WTC11 (cell line): ENCODE measurements around the gene STK24. TPM values are rescaled to one million over a fixed set of nuclear protein-coding genes. Genes with fewer than 3 reads are reported as not detected.
A peak's percentile ranks its signal among the peaks of the same experiment; 100 is the strongest.

ENCODE experiments used
- ATAC-seq: fragments of 200-7000 bp; cut with Tn5 transposase; 2 replicates; pipeline ENCODE4 v1.10.0; 2021; ENCODE audit warnings: mild to moderate bottlenecking, moderate library complexity
- CTCF ChIA-PET: fragments of 300-600 bp; sonication (Branson Sonifier 250); formaldehyde crosslinking; loops from one replicate; lab custom pipeline; 2021; ENCODE audit warnings: antibody characterized with exemption; lab: Charles Lee
- POLR2A ChIA-PET: fragments of 350-600 bp; sonication (Branson Sonifier 250); formaldehyde crosslinking; loops from one replicate; lab custom pipeline; 2021; ENCODE audit warnings: antibody characterized with exemption; lab: Charles Lee
- DNase-seq: peaks from one replicate; pipeline ENCODE4 v3.0.0; 2021; ENCODE audit warnings: low spot score
- H3K27ac Mint-ChIP-seq: 2 replicates; pipeline ENCODE4 v1.8.0; 2021; ENCODE audit warnings: mixed read lengths
- H3K27me3 Mint-ChIP-seq: 2 replicates; pipeline ENCODE4 v1.8.0; 2021; ENCODE audit warnings: low read depth, mild to moderate bottlenecking, moderate library complexity, mixed read lengths
- H3K36me3 Mint-ChIP-seq: 2 replicates; pipeline ENCODE4 v1.8.0; 2021; ENCODE audit warnings: mixed read lengths
- H3K4me1 Mint-ChIP-seq: 2 replicates; pipeline ENCODE4 v1.8.0; 2022; ENCODE audit warnings: mixed read lengths
- H3K4me3 Mint-ChIP-seq: 2 replicates; pipeline ENCODE4 v1.8.0; 2021; ENCODE audit warnings: mild to moderate bottlenecking, moderate library complexity, mixed read lengths
- H3K9me3 Mint-ChIP-seq: 2 replicates; pipeline ENCODE4 v1.8.0; 2021; ENCODE audit warnings: mixed read lengths
- ATF1 ChIP-seq: sonication (generic); formaldehyde crosslinking; IDR thresholded peaks from 2 replicates; pipeline ENCODE4 v1.8.1; 2023; ENCODE audit warnings: mild to moderate bottlenecking, moderate library complexity, missing genetic modification reagents
- CREB1 ChIP-seq: sonication (generic); formaldehyde crosslinking; IDR thresholded peaks from 2 replicates; pipeline ENCODE4 v1.8.0; 2023; ENCODE audit warnings: mild to moderate bottlenecking, missing genetic modification reagents
- FOXP1 ChIP-seq: sonication (generic); formaldehyde crosslinking; IDR thresholded peaks from 2 replicates; pipeline ENCODE4 v1.8.0; 2022; ENCODE audit warnings: missing genetic modification reagents, mild to moderate bottlenecking, moderate library complexity, borderline replicate concordance
- GABPB1 ChIP-seq: sonication (generic); formaldehyde crosslinking; IDR thresholded peaks from 2 replicates; pipeline ENCODE4 v1.8.1; 2023; ENCODE audit warnings: mild to moderate bottlenecking, missing genetic modification reagents
- GRHL2 ChIP-seq: fragments of 250-450 bp; sonication (Bioruptor Pico); IDR thresholded peaks from 2 replicates; pipeline ENCODE4 v1.8.0; 2022; ENCODE audit warnings: mild to moderate bottlenecking, moderate library complexity; ENCODE audit not compliant: insufficient replicate concordance, severe bottlenecking
- GTF2I ChIP-seq: fragments of 250-450 bp; sonication (Bioruptor Pico); conservative IDR thresholded peaks from 2 replicates; pipeline ENCODE4 v1.4.0; 2021; ENCODE audit warnings: mild to moderate bottlenecking
- NR3C1 ChIP-seq: sonication (generic); formaldehyde crosslinking; conservative IDR thresholded peaks from 2 replicates; pipeline ENCODE4 v1.8.1; 2023; ENCODE audit warnings: low read depth, mild to moderate bottlenecking, missing genetic modification reagents
- RORB ChIP-seq: fragments of 250-450 bp; sonication (Bioruptor Pico); IDR thresholded peaks from 2 replicates; pipeline ENCODE4 v1.9.0; 2021; ENCODE audit warnings: mild to moderate bottlenecking
- SP1 ChIP-seq: sonication (generic); formaldehyde crosslinking; conservative IDR thresholded peaks from 2 replicates; pipeline ENCODE4 v1.8.1; 2022; ENCODE audit warnings: missing genetic modification reagents
- ZNF219 ChIP-seq: sonication (generic); formaldehyde crosslinking; IDR thresholded peaks from 2 replicates; pipeline ENCODE4 v1.8.0; 2023; ENCODE audit warnings: missing genetic modification reagents, mild to moderate bottlenecking, borderline replicate concordance
- ZNF317 ChIP-seq: sonication (generic); formaldehyde crosslinking; IDR thresholded peaks from 2 replicates; pipeline ENCODE4 v1.8.1; 2023; ENCODE audit warnings: low read depth, mild to moderate bottlenecking, moderate library complexity, missing genetic modification reagents, borderline replicate concordance
- ZNF396 ChIP-seq: fragments of 250-450 bp; sonication (Bioruptor Pico); IDR thresholded peaks from 2 replicates; pipeline ENCODE4 v1.8.0; 2021; ENCODE audit warnings: mild to moderate bottlenecking, moderate library complexity, borderline replicate concordance
- ZNF423 ChIP-seq: fragments of 250-450 bp; sonication (Bioruptor Pico); IDR thresholded peaks from 2 replicates; pipeline ENCODE4 v2.1.2; 2022; ENCODE audit warnings: mild to moderate bottlenecking, moderate library complexity
- total RNA-seq: library from RNA; stranded (reverse); gene quantifications from 3 replicates; pipeline ENCODE4 v1.2.3, GENCODE V29; 2021
- TF ChIP-seq, protein P1 (sequence below): sonication (generic); formaldehyde crosslinking; IDR thresholded peaks from 2 replicates; pipeline ENCODE4 v1.8.1; 2023; ENCODE audit warnings: mild to moderate bottlenecking, missing genetic modification reagents
- TF ChIP-seq, protein P2 (sequence below): sonication (generic); formaldehyde crosslinking; IDR thresholded peaks from 2 replicates; pipeline ENCODE4 v1.8.0; 2022; ENCODE audit warnings: mild to moderate bottlenecking, missing genetic modification reagents
- TF ChIP-seq, protein P3 (sequence below): fragments of 250-450 bp; sonication (Bioruptor Pico); IDR thresholded peaks from 2 replicates; pipeline ENCODE4 v1.8.0; 2021; ENCODE audit warnings: mild to moderate bottlenecking
- TF ChIP-seq, protein P4 (sequence below): sonication (generic); formaldehyde crosslinking; IDR thresholded peaks from 2 replicates; pipeline ENCODE4 v1.8.1; 2022; ENCODE audit warnings: mild to moderate bottlenecking, missing genetic modification reagents, moderate library complexity, borderline replicate concordance
- TF ChIP-seq, protein P5 (sequence below): sonication (generic); formaldehyde crosslinking; IDR thresholded peaks from 2 replicates; pipeline ENCODE4 v1.8.1; 2022; ENCODE audit warnings: low read depth, mild to moderate bottlenecking, moderate library complexity, missing genetic modification reagents, borderline replicate concordance
- TF ChIP-seq, protein P6 (sequence below): sonication (generic); formaldehyde crosslinking; IDR thresholded peaks from 2 replicates; pipeline ENCODE4 v1.8.0; 2023; ENCODE audit warnings: missing genetic modification reagents, mild to moderate bottlenecking, borderline replicate concordance

STK24 gene
- total RNA-seq, 1 experiment from 2014 or later, result 138 TPM

DNA sequence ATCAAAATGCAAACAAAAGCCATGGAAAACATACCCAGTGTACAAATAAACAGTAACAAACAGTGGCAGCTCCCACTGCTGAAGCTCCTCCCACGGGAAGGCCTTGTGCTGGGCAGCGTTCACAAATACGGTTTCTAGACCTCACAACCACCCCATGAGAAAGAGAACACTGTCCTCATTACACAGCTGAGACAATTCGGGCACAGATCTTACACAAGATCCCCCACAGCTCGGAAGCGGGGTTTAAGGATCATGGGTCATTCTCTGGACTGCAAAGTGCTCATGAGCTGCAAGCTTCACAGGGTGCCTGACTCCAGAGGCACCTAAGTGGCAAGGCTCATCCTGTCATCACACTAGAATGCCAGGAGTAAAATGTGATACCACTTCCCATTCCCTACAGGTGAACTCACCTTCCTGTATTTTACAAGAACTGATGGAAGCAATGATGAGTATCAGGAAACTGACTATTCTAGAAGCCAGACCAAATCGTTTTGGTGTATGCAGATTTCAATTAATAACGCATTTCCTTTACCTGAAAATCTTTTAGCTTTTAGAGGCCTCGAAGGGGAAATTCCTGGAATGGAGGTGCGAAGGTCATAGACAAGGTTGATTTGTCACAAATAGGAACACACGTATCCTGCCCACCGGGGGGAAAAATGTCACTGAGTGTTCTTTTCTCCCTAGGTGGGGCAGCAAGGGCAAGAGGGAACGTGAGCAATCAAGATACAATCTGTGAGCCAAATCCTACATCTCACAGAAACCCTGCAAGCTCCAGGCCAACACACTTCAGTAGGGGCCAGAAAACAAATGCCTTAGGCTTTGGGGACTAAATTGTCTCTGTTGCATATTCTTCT is 41.2 kb downstream of the STK24 start:
- DNase-seq (no peak), ATAC-seq (no peak)
- Mint-ChIP-seq H3K27me3 (no peaks in the 10 kb centered on the region), H3K4me3 (no peak overlapping the region), H3K36me3 (no peaks in the 10 kb centered on the region), H3K4me1 (peaks cover 71% of the 10 kb centered on the region), H3K27ac (peak overlapping the region; percentile 88), H3K9me3 (no peaks in the 10 kb centered on the region)
- ChIA-PET CTCF (interaction anchor here (1.0 to 2.8 kb wide), 5 partner anchors 51 to 118 kb away, joined by 3 to 8 read pairs (median 4); no protein-coding TSS in a partner anchor), POLR2A (no interaction called here)
- TF ChIP-seq ZNF317, result no peak
- TF ChIP-seq, protein P1, sequence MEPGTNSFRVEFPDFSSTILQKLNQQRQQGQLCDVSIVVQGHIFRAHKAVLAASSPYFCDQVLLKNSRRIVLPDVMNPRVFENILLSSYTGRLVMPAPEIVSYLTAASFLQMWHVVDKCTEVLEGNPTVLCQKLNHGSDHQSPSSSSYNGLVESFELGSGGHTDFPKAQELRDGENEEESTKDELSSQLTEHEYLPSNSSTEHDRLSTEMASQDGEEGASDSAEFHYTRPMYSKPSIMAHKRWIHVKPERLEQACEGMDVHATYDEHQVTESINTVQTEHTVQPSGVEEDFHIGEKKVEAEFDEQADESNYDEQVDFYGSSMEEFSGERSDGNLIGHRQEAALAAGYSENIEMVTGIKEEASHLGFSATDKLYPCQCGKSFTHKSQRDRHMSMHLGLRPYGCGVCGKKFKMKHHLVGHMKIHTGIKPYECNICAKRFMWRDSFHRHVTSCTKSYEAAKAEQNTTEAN (CRISPR knock-in tag), result no peak
- TF ChIP-seq, protein P2, sequence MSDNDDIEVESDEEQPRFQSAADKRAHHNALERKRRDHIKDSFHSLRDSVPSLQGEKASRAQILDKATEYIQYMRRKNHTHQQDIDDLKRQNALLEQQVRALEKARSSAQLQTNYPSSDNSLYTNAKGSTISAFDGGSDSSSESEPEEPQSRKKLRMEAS (CRISPR knock-in tag), result no peak
- no peak for TF ChIP-seq FOXP1 (CRISPR knock-in tag)
- TF ChIP-seq, protein P3, sequence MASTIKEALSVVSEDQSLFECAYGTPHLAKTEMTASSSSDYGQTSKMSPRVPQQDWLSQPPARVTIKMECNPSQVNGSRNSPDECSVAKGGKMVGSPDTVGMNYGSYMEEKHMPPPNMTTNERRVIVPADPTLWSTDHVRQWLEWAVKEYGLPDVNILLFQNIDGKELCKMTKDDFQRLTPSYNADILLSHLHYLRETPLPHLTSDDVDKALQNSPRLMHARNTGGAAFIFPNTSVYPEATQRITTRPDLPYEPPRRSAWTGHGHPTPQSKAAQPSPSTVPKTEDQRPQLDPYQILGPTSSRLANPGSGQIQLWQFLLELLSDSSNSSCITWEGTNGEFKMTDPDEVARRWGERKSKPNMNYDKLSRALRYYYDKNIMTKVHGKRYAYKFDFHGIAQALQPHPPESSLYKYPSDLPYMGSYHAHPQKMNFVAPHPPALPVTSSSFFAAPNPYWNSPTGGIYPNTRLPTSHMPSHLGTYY (CRISPR knock-in tag), result no peak
- no peak for TF ChIP-seq GTF2I
- TF ChIP-seq, protein P4, sequence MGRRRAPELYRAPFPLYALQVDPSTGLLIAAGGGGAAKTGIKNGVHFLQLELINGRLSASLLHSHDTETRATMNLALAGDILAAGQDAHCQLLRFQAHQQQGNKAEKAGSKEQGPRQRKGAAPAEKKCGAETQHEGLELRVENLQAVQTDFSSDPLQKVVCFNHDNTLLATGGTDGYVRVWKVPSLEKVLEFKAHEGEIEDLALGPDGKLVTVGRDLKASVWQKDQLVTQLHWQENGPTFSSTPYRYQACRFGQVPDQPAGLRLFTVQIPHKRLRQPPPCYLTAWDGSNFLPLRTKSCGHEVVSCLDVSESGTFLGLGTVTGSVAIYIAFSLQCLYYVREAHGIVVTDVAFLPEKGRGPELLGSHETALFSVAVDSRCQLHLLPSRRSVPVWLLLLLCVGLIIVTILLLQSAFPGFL, result no peak
- no peak for TF ChIP-seq GRHL2 (CRISPR knock-in tag)
- TF ChIP-seq ZNF396 (CRISPR knock-in tag), result no peak

DNA sequence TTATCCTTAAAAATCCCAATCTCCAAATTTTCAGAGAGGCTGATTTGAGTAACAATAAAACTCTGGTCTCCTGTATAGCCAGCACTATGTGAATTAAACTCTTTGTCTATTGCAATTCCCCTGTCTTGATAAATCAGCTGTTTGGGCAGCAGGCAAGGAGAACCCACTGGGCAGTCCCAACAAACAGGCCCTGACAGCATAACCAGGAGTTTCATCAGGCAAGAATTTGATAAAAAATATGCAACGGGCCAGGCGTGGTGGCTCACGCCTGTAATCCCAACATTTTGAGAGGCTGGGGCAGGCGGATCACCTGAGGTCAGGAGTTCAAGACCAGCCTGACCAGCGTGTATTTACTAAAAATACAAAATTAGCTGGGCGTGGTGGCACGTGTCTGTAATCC is 42.1 kb downstream of the STK24 start:
- H3K9me3 Mint-ChIP-seq, result no peaks in the 10 kb centered on the region
- no peaks in the 10 kb centered on the region for H3K27me3 Mint-ChIP-seq
- ATAC-seq, result no peak
- H3K4me1 Mint-ChIP-seq, result peaks cover 70% of the 10 kb centered on the region
- ChIA-PET POLR2A (no interaction called here), CTCF (interaction anchor here (1.2 to 2.0 kb wide), 2 partner anchors 52 to 119 kb away, joined by 3 to 4 read pairs; no protein-coding TSS in a partner anchor)
- TF ChIP-seq ZNF396 (CRISPR knock-in tag), result no peak
- TF ChIP-seq, protein P5, sequence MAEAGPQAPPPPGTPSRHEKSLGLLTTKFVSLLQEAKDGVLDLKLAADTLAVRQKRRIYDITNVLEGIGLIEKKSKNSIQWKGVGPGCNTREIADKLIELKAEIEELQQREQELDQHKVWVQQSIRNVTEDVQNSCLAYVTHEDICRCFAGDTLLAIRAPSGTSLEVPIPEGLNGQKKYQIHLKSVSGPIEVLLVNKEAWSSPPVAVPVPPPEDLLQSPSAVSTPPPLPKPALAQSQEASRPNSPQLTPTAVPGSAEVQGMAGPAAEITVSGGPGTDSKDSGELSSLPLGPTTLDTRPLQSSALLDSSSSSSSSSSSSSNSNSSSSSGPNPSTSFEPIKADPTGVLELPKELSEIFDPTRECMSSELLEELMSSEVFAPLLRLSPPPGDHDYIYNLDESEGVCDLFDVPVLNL (CRISPR knock-in tag), result no peak
- no peak for TF ChIP-seq NR3C1
- no peak for TF ChIP-seq CREB1 (CRISPR knock-in tag)
- TF ChIP-seq SP1 (CRISPR knock-in tag), result no peak
- no peak for TF ChIP-seq ZNF219
- no peak for TF ChIP-seq RORB (CRISPR knock-in tag)
- no peak for TF ChIP-seq ATF1 (CRISPR knock-in tag)
- peak overlapping the region; percentile 61; the same call in 1 of the 2 replicates for H3K27ac Mint-ChIP-seq
- H3K36me3 Mint-ChIP-seq, result no peaks in the 10 kb centered on the region
- no peak for DNase-seq
- H3K4me3 Mint-ChIP-seq, result no peak overlapping the region

DNA sequence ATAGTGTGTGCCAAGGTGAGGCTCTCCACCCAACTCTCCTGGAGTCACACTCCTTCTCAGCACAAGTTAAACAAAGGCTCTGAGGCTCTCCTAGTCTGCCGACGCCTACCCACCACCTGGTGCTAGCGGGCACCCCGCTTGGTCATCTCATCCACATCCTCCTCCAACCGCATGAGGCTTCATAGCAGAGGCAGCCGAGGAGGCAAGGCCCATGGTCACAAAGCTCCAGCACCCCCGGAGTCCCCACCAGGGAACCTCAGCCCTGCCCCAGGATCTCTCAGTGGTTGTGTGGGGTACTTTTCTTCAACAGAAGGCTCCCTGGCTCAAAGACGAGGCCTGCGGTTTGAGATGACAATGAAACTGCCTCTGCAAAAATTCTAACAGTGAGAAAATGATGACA is 43.0 kb downstream of the STK24 start:
- H3K27me3 Mint-ChIP-seq, result no peaks in the 10 kb centered on the region
- no peak for DNase-seq
- H3K27ac Mint-ChIP-seq, result peak overlapping the region; percentile 61
- ChIA-PET CTCF (interaction anchor here (2.0 kb wide), 1 partner anchor 51 kb away, joined by 4 read pairs; no protein-coding TSS in a partner anchor), POLR2A (no interaction called here)
- H3K4me3 Mint-ChIP-seq, result no peak overlapping the region
- no peaks in the 10 kb centered on the region for H3K36me3 Mint-ChIP-seq
- no peaks in the 10 kb centered on the region for H3K9me3 Mint-ChIP-seq
- H3K4me1 Mint-ChIP-seq, result peaks cover 73% of the 10 kb centered on the region
- ATAC-seq, result no peak
- TF ChIP-seq, protein P6, sequence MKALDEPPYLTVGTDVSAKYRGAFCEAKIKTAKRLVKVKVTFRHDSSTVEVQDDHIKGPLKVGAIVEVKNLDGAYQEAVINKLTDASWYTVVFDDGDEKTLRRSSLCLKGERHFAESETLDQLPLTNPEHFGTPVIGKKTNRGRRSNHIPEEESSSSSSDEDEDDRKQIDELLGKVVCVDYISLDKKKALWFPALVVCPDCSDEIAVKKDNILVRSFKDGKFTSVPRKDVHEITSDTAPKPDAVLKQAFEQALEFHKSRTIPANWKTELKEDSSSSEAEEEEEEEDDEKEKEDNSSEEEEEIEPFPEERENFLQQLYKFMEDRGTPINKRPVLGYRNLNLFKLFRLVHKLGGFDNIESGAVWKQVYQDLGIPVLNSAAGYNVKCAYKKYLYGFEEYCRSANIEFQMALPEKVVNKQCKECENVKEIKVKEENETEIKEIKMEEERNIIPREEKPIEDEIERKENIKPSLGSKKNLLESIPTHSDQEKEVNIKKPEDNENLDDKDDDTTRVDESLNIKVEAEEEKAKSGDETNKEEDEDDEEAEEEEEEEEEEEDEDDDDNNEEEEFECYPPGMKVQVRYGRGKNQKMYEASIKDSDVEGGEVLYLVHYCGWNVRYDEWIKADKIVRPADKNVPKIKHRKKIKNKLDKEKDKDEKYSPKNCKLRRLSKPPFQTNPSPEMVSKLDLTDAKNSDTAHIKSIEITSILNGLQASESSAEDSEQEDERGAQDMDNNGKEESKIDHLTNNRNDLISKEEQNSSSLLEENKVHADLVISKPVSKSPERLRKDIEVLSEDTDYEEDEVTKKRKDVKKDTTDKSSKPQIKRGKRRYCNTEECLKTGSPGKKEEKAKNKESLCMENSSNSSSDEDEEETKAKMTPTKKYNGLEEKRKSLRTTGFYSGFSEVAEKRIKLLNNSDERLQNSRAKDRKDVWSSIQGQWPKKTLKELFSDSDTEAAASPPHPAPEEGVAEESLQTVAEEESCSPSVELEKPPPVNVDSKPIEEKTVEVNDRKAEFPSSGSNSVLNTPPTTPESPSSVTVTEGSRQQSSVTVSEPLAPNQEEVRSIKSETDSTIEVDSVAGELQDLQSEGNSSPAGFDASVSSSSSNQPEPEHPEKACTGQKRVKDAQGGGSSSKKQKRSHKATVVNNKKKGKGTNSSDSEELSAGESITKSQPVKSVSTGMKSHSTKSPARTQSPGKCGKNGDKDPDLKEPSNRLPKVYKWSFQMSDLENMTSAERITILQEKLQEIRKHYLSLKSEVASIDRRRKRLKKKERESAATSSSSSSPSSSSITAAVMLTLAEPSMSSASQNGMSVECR (CRISPR knock-in tag), result no peak
- TF ChIP-seq ZNF423 (CRISPR knock-in tag) (peak; percentile 33; the same call in 1 of the 2 replicates), GABPB1 (CRISPR knock-in tag) (no peak), SP1 (CRISPR knock-in tag) (no peak), GRHL2 (CRISPR knock-in tag) (no peak)
